T-helper 1 cell treated with Interleukin-12 subunit alpha and Interleukin-12 subunit beta and Interleukin-4 antibody, amounts not matched to agents 30 ng/mL and 1 ng/mL, for 36 hours (primary cell): ENCODE results near the gene GRIK1. TPM values are rescaled to one million over a fixed set of nuclear protein-coding genes. Genes with fewer than 3 reads are reported as not detected.

Experiments
- intact Hi-C: fragments of 100-400 bp; cut with micrococcal nuclease; formaldehyde crosslinking; loops from one replicate; pipeline ENCODE4 v1.15.1; 2024
- total RNA-seq: library from RNA; stranded (reverse); gene quantifications from 2 replicates; pipeline ENCODE4 v1.2.3, GENCODE V29; 2022

Gene GRIK1
- total RNA-seq, 1 donor from 2014 or later, result not detected

DNA sequence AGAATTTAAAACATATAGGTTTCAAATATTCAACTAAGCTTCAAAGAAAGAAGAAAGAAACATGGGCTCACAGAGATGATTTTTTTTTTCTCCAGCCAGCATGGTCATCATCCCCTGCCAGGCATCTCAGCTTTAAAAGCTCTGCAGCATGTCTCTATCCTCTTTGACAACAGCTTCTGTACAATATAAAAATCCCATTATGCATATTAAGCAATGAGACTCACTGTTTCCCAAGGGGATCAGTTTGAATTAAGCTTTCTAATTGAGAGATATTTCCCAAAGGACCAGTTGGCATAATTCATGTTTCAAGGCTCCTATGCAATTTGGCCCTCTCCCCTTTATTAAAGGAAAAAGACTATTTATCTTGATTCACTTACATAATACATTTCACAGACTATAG, 220.3 kb downstream of the GRIK1 start:
- intact Hi-C loops, result no loop called here

DNA sequence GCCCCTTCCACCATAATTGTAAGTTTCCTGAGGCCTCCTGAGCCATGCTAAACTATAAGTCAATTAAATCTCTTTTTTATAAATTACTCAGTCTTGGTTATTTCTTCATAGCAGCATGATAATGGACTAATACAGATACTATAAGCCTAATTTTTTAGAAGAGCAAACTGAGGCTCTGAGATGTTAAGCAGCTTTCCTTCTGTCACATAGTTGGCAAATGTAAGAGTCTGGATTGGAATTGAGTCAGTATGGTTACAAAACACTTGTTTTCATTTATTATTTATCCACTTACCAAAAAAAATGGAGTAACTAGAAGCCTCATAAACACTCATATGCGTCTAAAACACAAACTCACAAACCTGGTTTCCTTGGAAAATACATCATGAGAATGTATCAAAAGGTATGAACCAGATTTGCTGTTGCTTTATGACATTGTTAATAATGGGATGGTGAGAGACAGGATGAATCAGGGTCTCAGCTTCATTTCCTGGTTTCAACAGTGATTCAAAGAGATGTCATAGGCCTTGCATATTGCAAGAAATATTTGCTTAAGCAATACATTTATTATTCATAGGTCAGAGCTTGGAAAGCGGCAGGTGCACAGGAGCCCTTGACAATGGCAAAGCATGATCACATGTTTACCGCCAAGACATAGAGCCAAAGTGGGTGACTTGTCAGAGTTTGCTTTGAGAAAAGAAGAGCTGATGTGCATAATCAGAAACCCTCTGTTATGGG, 221.5 kb downstream of the GRIK1 start:
- intact Hi-C loops, result no loop called here

DNA sequence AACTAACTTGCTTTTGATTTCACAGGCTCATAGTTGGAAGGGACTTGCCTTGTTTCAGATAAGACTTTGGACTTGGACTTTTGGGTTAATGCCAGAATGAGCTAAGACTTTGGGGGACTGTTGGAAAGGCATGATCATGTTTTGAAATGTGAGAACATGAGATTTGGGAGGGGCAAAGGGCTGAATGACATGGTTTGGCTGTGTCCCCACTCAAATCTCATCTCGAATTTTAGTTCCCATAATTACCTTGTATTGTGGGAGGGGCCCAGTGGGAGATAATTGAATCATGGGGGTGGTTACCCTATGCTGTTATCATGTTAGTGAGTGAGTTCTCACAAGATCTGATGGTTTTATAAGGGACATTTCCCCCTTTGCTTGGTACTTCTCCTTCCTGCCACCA, 222.1 kb downstream of the GRIK1 start:
- intact Hi-C loops, result no loop called here

DNA sequence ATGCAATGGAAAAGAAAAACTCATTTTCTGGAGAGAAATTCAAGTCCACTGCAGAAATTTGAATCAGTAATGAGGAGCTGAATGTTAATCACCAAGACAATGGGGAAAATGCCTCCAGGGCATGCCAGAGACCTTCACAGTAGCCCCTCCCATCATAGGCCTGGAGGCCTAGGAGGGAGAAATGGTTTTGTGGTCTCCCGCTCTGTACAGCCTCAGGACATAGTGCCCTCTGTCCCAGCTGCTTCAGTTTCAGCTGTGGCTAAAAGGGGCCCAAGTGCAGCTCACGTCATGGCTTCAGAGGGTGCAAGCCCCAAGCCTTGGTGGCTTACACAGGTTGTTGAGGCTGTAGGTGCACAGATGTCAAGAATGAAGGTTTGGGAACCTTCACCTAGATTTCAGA, 223.0 kb downstream of the GRIK1 start:
- intact Hi-C loops, result no loop called here

DNA sequence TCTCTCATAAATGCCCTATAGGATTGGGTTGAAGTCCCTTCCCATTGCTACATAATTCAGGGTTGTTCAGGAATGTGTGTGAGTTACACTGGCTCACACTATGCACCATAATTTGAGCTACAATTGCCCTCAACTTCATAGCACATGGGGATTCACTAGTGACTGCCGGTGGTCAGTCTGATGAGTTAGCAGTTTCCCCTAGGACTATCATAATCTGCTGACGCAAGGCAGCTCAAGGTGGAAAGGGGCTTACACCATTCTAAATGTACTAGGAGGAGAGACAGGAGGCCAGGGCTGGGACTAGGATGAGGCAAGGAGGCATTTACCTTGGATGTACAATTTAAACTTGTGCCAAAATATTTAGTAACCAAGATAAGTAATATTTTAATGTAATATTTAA, 224.7 kb downstream of the GRIK1 start:
- intact Hi-C loops, result no loop called here

DNA sequence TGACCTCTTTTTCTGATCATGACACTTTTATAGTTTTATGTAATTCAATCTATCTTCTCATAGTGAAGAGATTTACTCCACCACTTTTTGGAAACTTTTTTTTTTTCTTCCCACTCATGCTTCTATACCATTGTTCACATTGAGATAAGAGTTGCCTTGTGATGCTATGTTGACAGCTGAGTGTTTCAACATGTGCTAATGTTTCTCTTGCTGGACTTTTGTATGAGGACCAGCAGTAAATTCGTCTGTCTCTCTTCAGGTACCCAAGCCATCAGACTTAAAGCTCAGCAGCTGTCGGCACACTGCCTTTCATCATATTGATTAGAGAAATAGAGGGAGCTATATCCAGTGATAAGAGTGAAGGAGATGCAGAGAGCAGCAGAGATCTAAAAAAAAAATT, 227.0 kb downstream of the GRIK1 start:
- intact Hi-C loops, result no loop called here

DNA sequence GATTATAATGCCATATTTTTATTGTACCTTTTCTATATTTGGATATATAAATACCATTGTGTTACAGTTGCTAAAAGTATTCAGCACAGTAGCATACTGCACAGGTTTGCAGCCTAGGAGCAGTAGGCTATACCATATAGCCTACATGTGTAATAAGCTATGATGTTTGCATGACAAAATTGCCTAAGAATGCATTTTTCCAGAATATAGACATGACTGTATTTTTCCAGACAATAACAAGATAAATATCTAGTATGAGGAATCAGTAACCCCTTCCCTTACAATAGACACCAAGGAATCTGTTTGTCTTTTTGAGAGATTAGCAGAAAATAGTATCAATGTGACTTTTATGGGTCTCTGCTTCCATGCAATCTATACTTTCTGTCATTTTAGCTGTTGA, 228.6 kb downstream of the GRIK1 start:
- intact Hi-C loops, result no loop called here

DNA sequence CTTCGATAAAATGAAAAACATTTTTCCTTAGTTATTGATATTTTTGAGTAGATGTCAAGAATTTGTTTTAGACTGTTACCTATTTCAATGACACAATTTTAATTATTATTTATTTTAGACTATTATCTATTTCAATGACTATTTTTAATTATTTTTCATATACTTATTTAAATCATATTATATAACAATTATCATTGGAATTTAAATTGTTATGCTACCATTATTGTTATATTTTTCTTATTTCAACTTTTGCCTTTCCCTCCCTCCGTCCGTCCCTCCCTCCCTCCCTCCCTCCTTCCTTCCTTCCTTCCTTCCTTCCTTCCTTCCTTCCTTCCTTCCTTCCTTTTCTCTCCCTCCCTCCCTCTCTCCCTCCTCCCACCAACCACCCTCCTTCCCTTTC, 229.3 kb downstream of the GRIK1 start:
- intact Hi-C loops, result no loop called here

DNA sequence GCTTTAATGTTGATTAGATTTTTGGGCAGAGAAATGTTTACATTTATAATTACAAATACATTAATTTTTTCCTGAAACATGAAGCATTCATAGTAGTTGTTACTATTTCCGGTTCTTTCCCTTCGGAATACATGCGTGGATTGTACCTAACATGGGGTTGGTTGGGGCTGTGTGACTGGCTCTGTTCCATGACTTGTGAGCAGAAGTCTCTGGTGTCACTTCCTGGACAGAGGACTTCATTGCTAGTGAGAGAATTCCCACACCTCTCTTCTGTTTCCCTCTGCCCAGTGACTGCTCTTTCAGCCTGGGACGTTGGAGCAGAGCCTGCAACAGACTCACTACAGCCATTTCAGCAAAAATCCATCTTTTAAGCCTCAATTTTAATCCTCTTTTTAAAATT, 231.4 kb downstream of the GRIK1 start:
- intact Hi-C loops, result no loop called here

DNA sequence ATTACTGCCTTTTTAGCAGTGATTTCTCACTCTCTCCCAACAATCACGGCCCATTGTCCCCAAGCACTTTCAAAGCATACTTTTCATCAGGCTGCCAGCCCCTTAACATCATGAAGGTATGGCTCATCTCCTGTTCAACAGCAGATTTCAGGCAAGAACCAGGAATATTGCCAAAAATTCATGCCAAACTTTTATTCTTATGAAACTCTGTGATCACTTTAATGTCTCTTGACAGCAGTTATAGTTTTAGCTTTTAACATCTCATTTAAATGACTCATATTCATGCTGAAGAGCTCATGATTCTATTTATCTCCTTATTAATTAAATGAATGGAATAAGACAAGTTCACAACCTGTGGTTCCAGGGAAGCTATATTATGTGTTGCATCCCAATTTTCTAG, 235.1 kb downstream of the GRIK1 start:
- intact Hi-C loops, result no loop called here

DNA sequence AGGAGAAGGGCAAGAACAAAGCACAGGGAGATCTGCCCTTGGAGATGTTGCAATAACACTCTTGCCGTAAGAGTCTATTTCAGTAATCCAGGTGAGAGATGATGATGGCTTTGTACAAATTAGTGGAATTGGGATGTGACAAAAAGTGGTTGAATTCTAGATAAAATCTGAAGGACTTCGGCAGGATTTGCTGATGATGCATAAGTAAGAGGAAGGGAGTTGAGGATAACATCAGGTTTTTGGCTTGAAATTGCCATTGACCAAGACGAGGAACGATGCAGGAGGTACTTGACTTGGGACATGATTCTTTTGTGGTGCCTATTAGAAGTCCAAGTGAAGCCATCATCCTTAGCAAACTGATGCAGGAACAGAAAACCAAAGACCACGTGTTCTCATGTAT, 238.1 kb downstream of the GRIK1 start:
- intact Hi-C loops, result no loop called here

DNA sequence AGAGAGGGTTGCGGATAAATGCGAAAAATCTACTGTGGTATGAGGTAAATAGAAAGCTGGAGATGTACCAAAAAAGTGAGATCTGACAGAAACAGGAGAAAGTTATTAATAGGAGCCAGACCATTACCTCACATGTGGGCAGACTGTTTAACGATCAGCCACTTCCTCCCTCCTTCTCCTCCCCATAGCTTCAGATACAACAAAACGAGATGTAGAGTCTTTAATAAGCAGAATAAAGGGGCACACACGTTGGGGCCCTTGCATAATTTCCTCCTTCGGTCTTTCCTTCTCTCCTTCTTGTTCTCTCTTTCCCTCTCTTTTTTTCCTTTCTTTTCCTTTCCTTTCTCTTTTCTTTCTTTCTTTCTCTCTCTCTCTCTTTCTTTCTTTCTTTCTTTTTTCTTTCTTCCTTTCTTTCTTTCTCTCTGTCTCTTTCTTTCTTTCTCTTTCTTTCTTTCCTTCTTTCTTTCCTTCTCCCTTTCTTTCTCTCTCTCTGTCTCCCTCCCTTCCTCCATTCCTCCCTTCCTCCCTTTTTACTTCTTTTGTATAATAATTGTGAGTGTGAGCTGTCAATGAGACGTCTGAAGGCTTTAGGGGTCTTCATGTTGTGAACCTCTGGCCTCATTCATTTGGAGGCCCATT, 242.1 kb downstream of the GRIK1 start:
- intact Hi-C loops, result no loop called here

DNA sequence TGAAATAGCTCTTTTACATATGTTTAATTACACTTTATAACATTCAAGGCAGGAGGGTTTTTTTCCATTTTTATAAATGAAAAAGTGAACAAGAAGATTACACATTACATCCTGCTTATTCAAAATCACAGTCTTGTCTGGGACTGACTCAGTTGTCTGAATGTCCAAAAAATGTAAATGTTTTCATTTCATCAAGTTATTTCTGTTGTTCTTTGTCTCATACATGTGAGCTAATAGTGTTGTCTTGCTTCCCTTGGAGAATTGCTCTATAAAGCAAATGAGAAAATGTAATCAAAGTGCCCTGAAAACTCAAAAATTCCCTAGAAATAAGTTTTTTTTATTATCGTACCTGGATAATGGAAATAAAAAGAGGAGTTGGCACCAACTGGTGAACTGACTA, 242.9 kb downstream of the GRIK1 start:
- intact Hi-C loops, result no loop called here

DNA sequence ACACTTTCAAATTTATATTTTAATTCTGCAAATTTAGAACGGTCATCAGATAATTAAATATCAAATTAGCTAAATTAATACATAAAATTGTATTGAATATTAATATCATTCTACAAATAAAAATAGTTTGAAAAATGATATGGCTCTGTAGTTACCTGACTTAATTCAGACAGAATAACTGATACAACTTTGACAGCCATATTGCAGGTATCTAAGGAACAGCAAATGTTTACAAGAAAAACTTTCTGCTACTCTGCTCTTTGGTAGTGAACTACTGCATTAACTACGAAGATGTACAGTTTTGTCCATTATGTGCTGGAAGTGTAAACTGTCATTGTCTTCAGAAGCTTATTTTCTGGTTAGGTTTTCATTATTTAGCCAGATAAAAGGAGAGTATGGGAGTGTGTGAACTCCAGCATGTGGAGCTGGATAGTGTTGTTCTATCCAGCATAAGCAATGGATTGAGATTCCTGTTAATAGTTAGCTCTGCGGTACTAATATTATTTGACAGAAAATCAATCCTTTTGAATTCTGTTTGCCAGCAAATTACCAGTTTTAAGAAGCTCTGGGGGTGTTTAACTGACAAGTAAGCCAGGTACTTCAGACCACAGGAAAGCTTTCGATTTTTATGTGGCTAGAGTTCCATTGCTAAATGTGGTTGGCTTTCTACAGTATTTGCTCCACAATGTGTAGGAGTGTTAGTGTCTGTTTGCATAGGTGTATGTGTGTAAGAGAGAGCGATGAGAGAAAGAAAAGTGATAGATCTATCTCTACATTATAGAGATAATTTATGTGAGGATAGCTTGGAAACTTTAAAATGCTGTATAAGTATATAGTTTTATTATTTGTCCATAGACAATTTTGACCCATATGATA, 247.9 kb downstream of the GRIK1 start:
- intact Hi-C loops, result no loop called here

DNA sequence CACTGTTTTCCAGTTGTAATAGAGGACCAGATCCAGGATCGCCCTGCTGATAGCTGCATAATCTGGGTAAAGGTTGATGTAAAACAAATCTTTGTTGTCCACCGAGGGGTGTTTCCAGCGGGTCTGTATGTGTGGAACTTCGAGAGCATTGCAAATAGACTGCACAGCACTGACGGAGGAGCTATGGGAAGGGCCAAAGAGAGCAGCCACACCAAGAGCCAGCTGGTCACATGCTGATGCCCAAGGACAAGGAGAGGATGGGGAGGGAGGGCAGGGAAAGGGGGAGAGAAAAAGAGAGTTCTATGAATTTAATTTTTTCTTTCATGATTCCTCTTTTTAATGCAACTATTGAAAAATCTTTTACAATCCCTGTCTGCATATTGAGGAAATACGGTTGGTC, 250.0 kb downstream of the GRIK1 start:
- intact Hi-C loops, result no loop called here

DNA sequence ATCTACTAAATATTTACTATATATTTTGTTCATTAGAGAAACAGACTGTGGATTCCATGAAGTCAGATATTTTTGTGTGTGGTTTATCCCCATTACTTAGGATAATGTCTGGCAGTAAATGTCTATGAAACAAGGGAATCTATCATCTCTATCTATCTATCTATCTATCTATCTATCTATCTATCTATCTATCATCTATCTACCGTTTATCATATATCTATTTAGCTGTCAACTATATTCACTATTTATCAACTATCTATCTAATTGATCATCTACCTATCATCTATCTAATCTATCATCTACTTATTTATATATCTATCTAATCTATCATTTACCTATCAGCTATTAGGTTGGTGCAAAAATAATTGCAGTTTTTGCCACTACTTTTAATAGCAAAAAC, 255.7 kb downstream of the GRIK1 start:
- intact Hi-C loops, result loop anchor here (5.0 kb wide), 1 partner anchor 287 kb away; no protein-coding TSS in a partner anchor

DNA sequence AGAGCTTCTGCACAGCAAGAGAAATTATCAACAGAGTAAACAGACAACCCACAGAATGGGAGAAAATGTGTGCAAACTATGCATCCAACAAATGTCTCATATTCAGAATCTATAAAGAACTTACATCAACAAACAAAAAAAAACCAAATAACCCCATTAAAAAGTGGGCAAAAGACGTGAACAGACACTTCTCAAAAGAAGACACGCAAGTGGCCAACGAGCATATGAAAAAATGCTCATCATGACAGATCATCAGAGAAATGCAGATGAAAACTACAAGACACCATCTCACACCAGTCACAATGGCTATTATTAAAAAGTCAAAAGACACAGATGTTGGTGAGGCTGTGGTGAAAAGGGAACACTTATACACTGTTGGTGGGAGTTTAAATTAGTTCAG, 257.0 kb downstream of the GRIK1 start:
- intact Hi-C loops, result loop anchor here (5.0 kb wide), 1 partner anchor 285 kb away; no protein-coding TSS in a partner anchor

DNA sequence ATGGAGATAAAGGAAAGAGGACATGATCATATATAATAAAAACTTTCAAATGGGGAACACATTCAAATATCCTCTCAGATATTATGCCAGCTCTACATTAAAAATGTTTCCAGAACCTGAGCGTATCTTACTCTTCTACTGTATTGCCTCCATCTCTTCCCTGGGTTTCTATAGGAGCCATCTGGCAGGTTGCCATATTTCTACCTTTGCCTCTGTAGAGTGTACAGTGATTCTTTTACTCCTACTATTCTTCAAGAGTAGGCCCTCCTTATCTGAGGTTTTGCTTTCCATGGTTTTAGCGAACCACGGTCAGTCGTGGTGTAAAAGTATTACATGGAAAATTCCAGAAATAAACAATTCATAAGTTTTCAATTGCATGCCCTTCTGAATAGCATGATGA, 259.5 kb downstream of the GRIK1 start:
- intact Hi-C loops, result loop anchor here (5.0 kb wide), 1 partner anchor 283 kb away; no protein-coding TSS in a partner anchor

DNA sequence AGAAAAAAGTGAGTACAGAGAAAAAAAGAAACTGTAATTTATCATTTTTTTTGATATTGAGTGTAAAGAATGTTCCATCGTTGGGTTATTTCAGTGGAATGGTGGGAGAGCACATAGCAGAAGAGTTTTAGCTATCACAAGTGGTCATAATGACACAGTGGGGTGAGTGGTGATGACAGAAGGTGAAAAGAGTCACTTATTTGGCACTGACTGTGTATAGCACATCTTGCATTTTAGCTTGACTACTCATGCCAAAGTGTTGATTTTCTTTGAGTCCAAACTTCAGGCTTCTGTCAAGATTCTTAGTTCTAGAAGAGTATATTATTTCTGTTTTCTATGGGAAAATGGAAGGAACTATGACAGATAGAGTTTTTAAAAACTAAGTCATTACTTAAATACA, 261.2 kb downstream of the GRIK1 start:
- intact Hi-C loops, result no loop called here

DNA sequence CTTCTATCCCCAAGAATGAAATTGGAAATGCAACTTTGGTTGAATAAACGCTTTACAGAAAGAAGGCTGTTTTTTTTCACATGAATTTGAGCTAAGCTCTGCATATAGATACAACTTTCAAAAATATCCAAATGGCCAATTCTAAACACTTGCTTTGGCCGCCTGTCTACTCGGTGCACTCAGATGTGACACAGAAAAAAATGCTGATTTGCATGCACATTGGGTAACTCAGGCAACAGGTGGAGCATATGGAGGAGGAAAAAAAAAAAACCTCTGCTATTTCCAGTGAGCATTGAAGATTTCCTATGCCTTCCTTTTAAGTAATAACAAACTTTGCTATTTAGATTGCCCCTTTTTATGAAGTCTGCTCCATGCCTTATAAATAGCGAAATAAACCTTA, 262.5 kb downstream of the GRIK1 start:
- intact Hi-C loops, result no loop called here

DNA sequence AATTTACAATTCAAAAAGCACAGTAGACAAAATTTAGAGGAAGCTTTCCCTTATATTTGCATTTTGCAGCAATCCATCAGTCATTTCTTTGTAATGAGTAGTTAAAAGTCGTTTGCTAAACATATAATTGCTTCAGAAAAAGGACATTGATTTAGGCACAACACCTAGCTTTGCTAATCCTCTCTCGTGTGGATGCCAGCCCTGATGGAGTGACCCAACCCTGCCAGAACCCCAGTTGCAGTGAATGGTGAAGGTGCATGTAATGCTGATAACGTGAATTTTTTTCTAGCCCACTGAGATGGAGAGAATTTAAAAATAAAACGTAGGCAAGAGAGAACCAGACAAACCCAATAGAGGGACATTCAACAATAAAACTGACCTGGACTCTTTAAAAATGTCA, 263.4 kb downstream of the GRIK1 start:
- intact Hi-C loops, result no loop called here

DNA sequence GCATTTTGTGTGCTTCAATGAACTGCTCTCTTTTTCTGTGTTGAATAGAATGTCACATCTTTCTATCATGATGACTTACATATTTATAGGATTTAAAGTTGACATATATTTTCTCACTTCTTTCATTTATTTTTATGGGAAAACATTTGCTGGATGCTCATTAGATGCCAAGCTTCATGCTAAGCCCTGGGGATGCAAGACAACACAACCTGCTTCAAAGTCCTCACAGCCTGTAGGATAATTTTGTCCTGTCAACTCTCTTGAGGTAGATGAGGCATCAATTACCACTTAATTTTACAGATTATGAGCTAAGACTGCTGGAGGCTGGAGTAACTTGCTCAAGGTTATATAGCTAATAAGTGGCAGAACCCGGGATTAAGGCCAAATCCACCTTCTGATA, 264.3 kb downstream of the GRIK1 start:
- intact Hi-C loops, result no loop called here
